Medulla oblongata (tissue), 1 donor: ENCODE measurements around the gene SVEP1.
A peak's percentile ranks its signal among the peaks of the same experiment; 100 is the strongest.
"Not testable (repeated sequence)": the region's sequence is repeated elsewhere in the genome, so short reads cannot be mapped to it uniquely, and the experiment has no call there.

Experiments used
- DNase-seq: peaks from one replicate; pipeline ENCODE4 v3.0.0-alpha.2; 2015; ENCODE audit errors: extremely low spot score

SVEP1 gene

GRCh38 chr9:110364451-110364850 is 215.1 kb downstream of the SVEP1 start:
- DNase-seq, result no peak

- not testable (repeated sequence) for DNase-seq
Measured at GRCh38 chr9:110358992-110359391, 220.5 kb downstream of the SVEP1 start.

- DNase-seq, result no peak
Measured at GRCh38 chr9:110357505-110357904, 222.0 kb downstream of the SVEP1 start.

- DNase-seq, result no peak
Measured at GRCh38 chr9:110356639-110357395, 222.7 kb downstream of the SVEP1 start.

- no peak for DNase-seq
Measured at GRCh38 chr9:110355911-110356310, 223.6 kb downstream of the SVEP1 start.

GRCh38 chr9:110351009-110351467 is 228.5 kb downstream of the SVEP1 start:
- no peak for DNase-seq

- no peak for DNase-seq
Measured at GRCh38 chr9:110346325-110346724, 233.2 kb downstream of the SVEP1 start.

GRCh38 chr9:110344821-110345220 is 234.7 kb downstream of the SVEP1 start:
- no peak for DNase-seq

- no peak for DNase-seq
Measured at GRCh38 chr9:110343551-110343950, 236.0 kb downstream of the SVEP1 start.

GRCh38 chr9:110340306-110340705 is 239.2 kb downstream of the SVEP1 start:
- DNase-seq, result no peak

GRCh38 chr9:110338143-110338542 is 241.4 kb downstream of the SVEP1 start:
- DNase-seq, result no peak

GRCh38 chr9:110337727-110338126 is 241.8 kb downstream of the SVEP1 start, which contains the start of gene TXNDC8:
TSS of gene TXNDC8 (minus strand) at chr9:110337863.
- no peak for DNase-seq

GRCh38 chr9:110336363-110336762 is 243.2 kb downstream of the SVEP1 start:
- DNase-seq, result no peak

- no peak for DNase-seq
Measured at GRCh38 chr9:110334871-110335270, 244.7 kb downstream of the SVEP1 start.

GRCh38 chr9:110334183-110334582 is 245.4 kb downstream of the SVEP1 start:
- no peak for DNase-seq

GRCh38 chr9:110332766-110333165 is 246.8 kb downstream of the SVEP1 start:
- no peak for DNase-seq

GRCh38 chr9:110330484-110331105 is 248.9 kb downstream of the SVEP1 start:
- DNase-seq, result no peak

GRCh38 chr9:110329639-110330230 is 249.8 kb downstream of the SVEP1 start:
- peak; percentile 5 for DNase-seq

- DNase-seq, result no peak
Measured at GRCh38 chr9:110328763-110329162, 250.8 kb downstream of the SVEP1 start.

- no peak for DNase-seq
Measured at GRCh38 chr9:110327716-110328115, 251.8 kb downstream of the SVEP1 start.

- no peak for DNase-seq
Measured at GRCh38 chr9:110323818-110324217, 255.7 kb downstream of the SVEP1 start.

- no peak for DNase-seq
Measured at GRCh38 chr9:110320651-110321445, 258.7 kb downstream of the SVEP1 start.
